M059J (cell line): Measurements from ENCODE around the gene MYPOP. TPM values are rescaled to one million over a fixed set of nuclear protein-coding genes. Genes with fewer than 3 reads are reported as not detected.
A peak's percentile ranks its signal among the peaks of the same experiment; 100 is the strongest.

Source experiments
- DNase-seq: peaks from one replicate; pipeline ENCODE4 v3.0.0-alpha.2; 2012; ENCODE audit warnings: low read depth
- total RNA-seq: library from RNA; depleted of rRNA; stranded (reverse); fragments of >200 nt; shearing (Covaris generic); gene quantifications from 2 replicates; pipeline ENCODE4 v1.2.3, GENCODE V29; 2014; rRNA removed

MYPOP gene
- total RNA-seq, result 1.0 and 4.7 TPM in 2 replicates

GRCh38 chr19:45901912-45902650, at the start of gene MYPOP:
TSS of gene MYPOP (minus strand) at chr19:45902613. CDS start at chr19:45901773, 840 bp downstream.
- DNase-seq, result no peak

- DNase-seq, result peak; percentile 86
These were observed 45.5 kb upstream of the MYPOP start for GRCh38 chr19:45947926-45948325.

GRCh38 chr19:45940515-45940805, 38.0 kb upstream of the MYPOP start:
- DNase-seq, result no peak

GRCh38 chr19:45939792-45940514, 37.5 kb upstream of the MYPOP start:
- no peak for DNase-seq

- no peak for DNase-seq
These were observed 36.4 kb upstream of the MYPOP start for GRCh38 chr19:45938733-45939319.

GRCh38 chr19:45935267-45935666, 32.9 kb upstream of the MYPOP start:
- no peak for DNase-seq

- no peak for DNase-seq
These were observed 32.3 kb upstream of the MYPOP start for GRCh38 chr19:45934551-45935230.

- DNase-seq, result no peak
These were observed 31.3 kb upstream of the MYPOP start for GRCh38 chr19:45933759-45934158.

- DNase-seq, result no peak
These were observed 28.6 kb upstream of the MYPOP start for GRCh38 chr19:45931055-45931454.

- no peak for DNase-seq
These were observed 26.8 kb upstream of the MYPOP start for GRCh38 chr19:45929247-45929646.

GRCh38 chr19:45927565-45928261, 25.3 kb upstream of the MYPOP start:
- DNase-seq, result peak; percentile 94

- no peak for DNase-seq
These were observed 22.6 kb upstream of the MYPOP start for GRCh38 chr19:45924891-45925447.

- peak; percentile 29 for DNase-seq
These were observed 19.9 kb upstream of the MYPOP start for GRCh38 chr19:45922281-45922680.

- DNase-seq, result no peak
These were observed 18.0 kb upstream of the MYPOP start for GRCh38 chr19:45920458-45920857.

GRCh38 chr19:45919678-45920077, 17.3 kb upstream of the MYPOP start:
- DNase-seq, result no peak

- no peak for DNase-seq
These were observed 16.3 kb upstream of the MYPOP start for GRCh38 chr19:45918721-45919120.

GRCh38 chr19:45917421-45918091, 15.1 kb upstream of the MYPOP start:
- DNase-seq, result no peak

GRCh38 chr19:45913874-45914830, 11.7 kb upstream of the MYPOP start, which contains the start of gene NANOS2:
TSS of gene NANOS2 (minus strand) at chr19:45914778. CDS start at chr19:45914693, 85 bp downstream.
- DNase-seq, result no peak

GRCh38 chr19:45911291-45911690, 8.9 kb upstream of the MYPOP start:
- no peak for DNase-seq

GRCh38 chr19:45908956-45909355, 6.5 kb upstream of the MYPOP start:
- DNase-seq, result peak; percentile 49
